H1 (cell line): ENCODE results near the gene TNPO2. TPM values are rescaled to one million over a fixed set of nuclear protein-coding genes. Genes with fewer than 3 reads are reported as not detected.

Source experiments
- CTCF ChIA-PET: fragments of 300-600 bp; sonication (Branson Sonifier 250); formaldehyde crosslinking; loops from one replicate; lab custom pipeline; 2021; ENCODE audit not compliant: partially characterized antibody; lab: Charles Lee
- POLR2A ChIA-PET: fragments of 300-600 bp; sonication (Branson Sonifier 250); formaldehyde crosslinking; loops from one replicate; lab custom pipeline; 2021; ENCODE audit warnings: inconsistent platforms; ENCODE audit not compliant: partially characterized antibody; lab: Charles Lee
- DNase-seq, 2 experiments: peaks; one replicate each; pipeline versions ENCODE4 v3.0.0 to v3.0.0-alpha.2; 2010 to 2022; ENCODE audit warnings: low spot score in 2 of 2, low read depth in 1 of 2, mixed read lengths in 1 of 2
- FAIRE-seq: peaks from 2 replicates; lab custom pipeline; 2011; peaks lifted over from hg19 to GRCh38; lab: Jason Lieb, UNC
- H2AFZ ChIP-seq: 2 replicates; pipeline ENCODE4 v1.8.1; 2012; ENCODE audit warnings: low read length, inconsistent platforms
- H2AK5ac ChIP-seq: 2 replicates; pipeline ENCODE4 v1.6.1; 2013; ENCODE audit warnings: low read depth, low read length
- H2BK120ac ChIP-seq: replicated peaks from 2 replicates; pipeline ENCODE3; 2013; ENCODE audit warnings: low read depth, low read length, inconsistent platforms
- H2BK12ac ChIP-seq: 2 replicates; pipeline ENCODE4 v1.6.1; 2013; ENCODE audit warnings: low read depth, low read length
- H2BK15ac ChIP-seq: 2 replicates; pipeline ENCODE4 v1.6.1; 2013; ENCODE audit warnings: low read length
- H2BK20ac ChIP-seq: 2 replicates; pipeline ENCODE4 v1.6.1; 2013; ENCODE audit warnings: low read length
- H2BK5ac ChIP-seq: 2 replicates; pipeline ENCODE4 v1.6.1; 2013; ENCODE audit warnings: low read depth, low read length
- H3K14ac ChIP-seq: 2 replicates; pipeline ENCODE4 v1.6.1; 2013; ENCODE audit warnings: inconsistent platforms; ENCODE audit not compliant: insufficient read length
- H3K18ac ChIP-seq: 2 replicates; pipeline ENCODE4 v1.6.1; 2013; ENCODE audit warnings: low read length; ENCODE audit errors: extremely low read depth
- H3K23ac ChIP-seq: 2 replicates; pipeline ENCODE4 v1.6.1; 2013; ENCODE audit warnings: inconsistent platforms; ENCODE audit not compliant: insufficient read length
- H3K23me2 ChIP-seq: 2 replicates; pipeline ENCODE4 v1.6.1; 2013; ENCODE audit warnings: low read depth, low read length
- H3K27ac ChIP-seq: 2 replicates; pipeline ENCODE4 v1.6.1; 2011; ENCODE audit warnings: low read depth, low read length, inconsistent platforms
- H3K27me3 ChIP-seq, 4 experiments: replicated peaks in 1 of 4; 1 replicate in 1 of 4; 2 replicates in 3 of 4; pipeline versions ENCODE4 v1.6.1 to v1.8.1; 2011 to 2013; ENCODE audit warnings: low read length in 3 of 4, mild to moderate bottlenecking in 3 of 4, inconsistent platforms in 2 of 4, mixed read lengths in 2 of 4, moderate library complexity in 1 of 4; ENCODE audit not compliant: control insufficient read depth in 3 of 4, insufficient read depth in 3 of 4; ENCODE audit errors: extremely low read depth in 1 of 4
- H3K36me3 ChIP-seq, 4 experiments: 2 replicates each; pipeline versions ENCODE4 v1.6.1 to v1.8.1; 2011 to 2013; ENCODE audit warnings: mild to moderate bottlenecking in 4 of 4, low read length in 3 of 4, moderate library complexity in 2 of 4, control low read depth in 1 of 4, inconsistent platforms in 1 of 4; ENCODE audit not compliant: insufficient read depth in 4 of 4, control insufficient read depth in 2 of 4
- H3K4ac ChIP-seq: replicated peaks from 2 replicates; pipeline ENCODE3; 2013; ENCODE audit warnings: low read length, low read depth, mixed read lengths, inconsistent platforms; ENCODE audit not compliant: insufficient read length
- H3K4me1 ChIP-seq, 4 experiments: replicated peaks in 1 of 4; 1 replicate in 1 of 4; 2 replicates in 3 of 4; pipeline versions ENCODE4 v1.6.1 to v1.8.1; 2011 to 2013; ENCODE audit warnings: low read length in 3 of 4, inconsistent platforms in 2 of 4, mixed read lengths in 1 of 4; ENCODE audit not compliant: insufficient read depth in 4 of 4, control insufficient read depth in 3 of 4
- H3K4me2 ChIP-seq, 2 experiments: 2 replicates each; pipeline versions ENCODE4 v1.6.1 to v1.8.1; 2011 to 2013; ENCODE audit warnings: low read depth in 2 of 2, low read length in 2 of 2, control low read depth in 1 of 2, inconsistent platforms in 1 of 2, mild to moderate bottlenecking in 1 of 2; ENCODE audit not compliant: insufficient read depth in 1 of 2
- H3K4me3 ChIP-seq, 4 experiments: fragments of 200-600, 300-600 bp in 1 of 4; sonication (generic), shearing (Covaris generic), sonication (Bioruptor Twin) in 1 of 4; 2 replicates each; pipeline versions ENCODE4 v1.5.1 to v1.8.1; 2011 to 2016; ENCODE audit warnings: low read length in 4 of 4, low read depth in 3 of 4, control low read depth in 2 of 4, inconsistent platforms in 2 of 4, mild to moderate bottlenecking in 2 of 4, mixed read lengths in 1 of 4, moderate library complexity in 1 of 4; ENCODE audit not compliant: insufficient read depth in 2 of 4; ENCODE audit errors: extremely low read depth in 1 of 4
- H3K56ac ChIP-seq: replicated peaks from 2 replicates; pipeline ENCODE3; 2013; ENCODE audit warnings: low read depth, mild to moderate bottlenecking, mixed read lengths, low read length, inconsistent platforms; ENCODE audit not compliant: insufficient read length
- H3K79me1 ChIP-seq: 2 replicates; pipeline ENCODE4 v1.6.1; 2013; ENCODE audit warnings: low read depth, low read length, control low read depth
- H3K79me2 ChIP-seq, 2 experiments: 2 replicates each; pipeline versions ENCODE4 v1.6.1 to v1.8.1; 2012 to 2013; ENCODE audit warnings: low read length in 2 of 2, mild to moderate bottlenecking in 2 of 2, inconsistent platforms in 1 of 2; ENCODE audit not compliant: insufficient read depth in 2 of 2, control insufficient read depth in 1 of 2
- H3K9ac ChIP-seq, 4 experiments: replicated peaks in 1 of 4; 1 replicate in 1 of 4; 2 replicates in 3 of 4; pipeline versions ENCODE4 v1.6.1 to v1.8.1; 2011 to 2013; ENCODE audit warnings: low read depth in 3 of 4, low read length in 3 of 4, control low read depth in 2 of 4, mild to moderate bottlenecking in 2 of 4, moderate library complexity in 2 of 4, inconsistent platforms in 1 of 4; ENCODE audit errors: extremely low read depth in 1 of 4
- H3K9me3 ChIP-seq, 2 experiments: 2 replicates each; pipeline versions ENCODE4 v1.6.1 to v1.8.1; 2012 to 2013; ENCODE audit warnings: mild to moderate bottlenecking in 2 of 2, moderate library complexity in 2 of 2, control low read depth in 1 of 2, inconsistent platforms in 1 of 2, low read depth in 1 of 2, low read length in 1 of 2, mixed read lengths in 1 of 2; ENCODE audit not compliant: insufficient read depth in 2 of 2
- H4K20me1 ChIP-seq, 2 experiments: replicated peaks in 1 of 2; 2 replicates each; pipeline versions ENCODE3 to v1.8.1; 2011 to 2013; ENCODE audit warnings: inconsistent platforms in 2 of 2, low read length in 2 of 2, mild to moderate bottlenecking in 1 of 2; ENCODE audit not compliant: insufficient read depth in 2 of 2, control insufficient read depth in 1 of 2
- H4K5ac ChIP-seq: 2 replicates; pipeline ENCODE4 v1.6.1; 2013; ENCODE audit warnings: low read length, low read depth, mixed read lengths, inconsistent platforms; ENCODE audit not compliant: insufficient read length
- H4K8ac ChIP-seq: 2 replicates; pipeline ENCODE4 v1.8.0; 2013; ENCODE audit warnings: mild to moderate bottlenecking, moderate library complexity, low read length, inconsistent platforms; ENCODE audit not compliant: insufficient read depth; ENCODE audit errors: extremely low read depth
- H4K91ac ChIP-seq: replicated peaks from 2 replicates; pipeline ENCODE3; 2013; ENCODE audit warnings: low read length, mixed read lengths, inconsistent platforms; ENCODE audit not compliant: insufficient read length
- CTBP2 ChIP-seq: IDR thresholded peaks from 2 replicates; pipeline ENCODE4 v1.7.0; 2011; ENCODE audit warnings: borderline replicate concordance, mild to moderate bottlenecking, moderate library complexity, mixed read lengths, low read length; ENCODE audit not compliant: insufficient read depth, insufficient read length
- KDM4A ChIP-seq: IDR thresholded peaks from one replicate; pipeline ENCODE4 v1.7.1; 2012; ENCODE audit warnings: low read depth, mild to moderate bottlenecking, moderate library complexity, low read length, inconsistent platforms; ENCODE audit not compliant: severe bottlenecking
- KDM5A ChIP-seq: fragments of 200-600 bp; IDR thresholded peaks from 2 replicates; pipeline ENCODE4 v1.7.1; 2012; ENCODE audit warnings: mild to moderate bottlenecking, low read length, inconsistent platforms, mixed read lengths
- SAP30 ChIP-seq: fragments of 300-600 bp; sonication (generic); IDR thresholded peaks from 2 replicates; pipeline ENCODE4 v1.7.1; 2012; ENCODE audit warnings: low read length, moderate library complexity, mild to moderate bottlenecking, inconsistent platforms; ENCODE audit not compliant: insufficient read depth, insufficient replicate concordance
- TAF1 ChIP-seq: IDR thresholded peaks from 2 replicates; pipeline ENCODE4 v1.6.1; 2011; ENCODE audit warnings: mild to moderate bottlenecking, low read depth, low read length
- YY1 ChIP-seq: IDR thresholded peaks from 2 replicates; pipeline ENCODE4 v1.6.1; 2011; ENCODE audit warnings: low read depth, mild to moderate bottlenecking, low read length
- WGBS, 2 experiments: shearing (Covaris generic) in 1 of 2; methylation state at CpG; one replicate each; pipeline versions ENCODE4 v1.1.6 to v1.1.7; 2013 to 2015; ENCODE audit warnings: low lambda C conversion rate in 2 of 2, mixed read lengths in 2 of 2, inconsistent platforms in 1 of 2, low coverage in 1 of 2, missing lambda C conversion rate in 1 of 2; ENCODE audit not compliant: insufficient replicate concordance in 2 of 2, insufficient coverage in 1 of 2, insufficient read length in 1 of 2; ENCODE audit errors: extremely low coverage in 1 of 2, missing lambda C conversion rate in 1 of 2; 5-methylcytosine and 5-hydroxymethylcytosine counted together
- polyA plus RNA-seq, 7 experiments: library from polyadenylated mRNA; depleted of rRNA in 3 of 7; stranded (reverse) in 5 of 7; unstranded in 2 of 7; fragments of >200 nt in 5 of 7; fragments of 200-250 nt in 2 of 7; gene quantifications; 1 replicate in 5 of 7; 2 replicates in 1 of 7; 4 replicates in 1 of 7; pipeline versions ENCODE4 v1.2.1 to v1.2.3, GENCODE V29; 2011 to 2013; ENCODE audit warnings: missing spikeins in 2 of 7, mixed read lengths in 2 of 7
- total RNA-seq: library from RNA; stranded (reverse); fragmentation: NEBNext Ultra II Directional; extraction: Animal tissue kit (Norgen Biotek cat#: 25700); gene quantifications from 2 replicates; pipeline ENCODE4 v1.2.1, GENCODE V29; 2021
- TF ChIP-seq, protein P1 (sequence below): IDR thresholded peaks from 2 replicates; pipeline ENCODE4 v1.6.1; 2012; ENCODE audit warnings: low read length, inconsistent platforms

Gene TNPO2
- total and polyA plus RNA-seq, 2 of the 8 experiments (the other 6 are each of a cell fraction or from before 2014, with no cell fraction given) = 112 to 121 TPM

DNA sequence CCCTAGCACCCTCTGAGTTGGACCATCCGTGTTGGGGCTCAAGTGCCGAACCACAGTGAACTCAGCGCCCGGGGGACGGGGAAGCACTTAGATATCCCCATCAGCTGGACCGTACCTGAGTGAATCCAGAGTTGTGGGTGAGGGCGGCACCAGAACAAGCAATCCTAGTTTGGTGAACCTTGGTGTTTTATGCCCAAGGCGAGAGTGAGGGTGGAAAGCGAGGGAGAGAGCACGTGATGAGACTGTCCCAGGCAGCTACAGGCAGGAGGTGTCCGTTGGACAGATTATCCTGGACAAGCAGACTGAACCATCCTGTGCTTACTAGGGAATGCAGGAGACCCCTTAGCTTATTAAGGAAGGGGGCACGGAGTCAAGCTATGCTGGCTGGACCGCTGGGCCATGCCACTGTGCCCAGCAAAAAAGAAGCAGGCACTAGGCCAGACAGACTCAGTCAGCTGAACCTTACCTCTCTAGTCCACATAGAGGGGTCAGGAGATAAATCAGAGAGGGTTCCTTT lies 14.2 kb upstream of the TNPO2 start:
- ChIA-PET POLR2A (interaction anchor here (0.6 to 14.0 kb wide), 12 partner anchors 11 to 134 kb away, joined by 3 to 258 read pairs (median 8); partner anchors contain the start of genes BEST2 and TNPO2), CTCF (interaction anchor here (0.8 to 10.5 kb wide), 3 partner anchors 15 to 37 kb away, joined by 3 to 87 read pairs (median 3); no protein-coding TSS in a partner anchor)
- Histone ChIP-seq H3K9ac (peak overlapping the region; percentile 65 to 96 (median 90)), H4K20me1 (peaks cover 7 to 10% of the 10 kb centered on the region in 2 experiments), H3K4ac (no peak overlapping the region), H3K27ac (peak overlapping the region; percentile 98), H4K91ac (no peak overlapping the region), H3K9me3 (no peaks in the 10 kb centered on the region), H3K79me1 (peaks cover 4% of the 10 kb centered on the region), H3K4me1 (peaks cover 3 to 13% (median 7%) of the 10 kb centered on the region in 4 experiments), H2BK15ac (no peak overlapping the region), H2AK5ac (0 out of 2 replicates have a peak overlapping the region, but pooled peaks have one; percentile 9), H2BK5ac (peak overlapping the region; percentile 76), H3K27me3 (no peaks in the 10 kb centered on the region), H3K4me3 (peak overlapping the region; percentile 65 to 91 (median 83)), H2BK12ac (no peak overlapping the region), H3K23me2 (peaks cover 12% of the 10 kb centered on the region), H2BK20ac (no peak overlapping the region), H2BK120ac (no peak overlapping the region), H4K5ac (no peak overlapping the region), H3K4me2 (peak overlapping the region; percentile 86 to 96), H3K23ac (no peak overlapping the region), H3K79me2 (peaks cover 15 to 30% of the 10 kb centered on the region in 2 experiments), H3K14ac (no peak overlapping the region), H4K8ac (peak overlapping the region; percentile 99; the same call in 1 of the 2 replicates), H3K56ac (peak overlapping the region; percentile 36), H2AFZ (peak overlapping the region; percentile 100; the same call in 1 of the 2 replicates), H3K36me3 (peaks cover 0 to 4% (median 3%) of the 10 kb centered on the region in 4 experiments; a peak in 1 of 8 replicates), H3K18ac (no peak overlapping the region)
- FAIRE-seq (no peak), DNase-seq (no peak)
- 35% methylated on average over 9 of the region's 13 CpGs; no CpG with 5 or more reads in 1 of the 2 experiments for WGBS, 2 experiments
- TF ChIP-seq SAP30 = no peak
- TF ChIP-seq KDM5A = no peak
- no peak for TF ChIP-seq TAF1
- TF ChIP-seq CTBP2 = no peak
- TF ChIP-seq YY1 = no peak
- no peak for TF ChIP-seq KDM4A
- TF ChIP-seq, protein P1, sequence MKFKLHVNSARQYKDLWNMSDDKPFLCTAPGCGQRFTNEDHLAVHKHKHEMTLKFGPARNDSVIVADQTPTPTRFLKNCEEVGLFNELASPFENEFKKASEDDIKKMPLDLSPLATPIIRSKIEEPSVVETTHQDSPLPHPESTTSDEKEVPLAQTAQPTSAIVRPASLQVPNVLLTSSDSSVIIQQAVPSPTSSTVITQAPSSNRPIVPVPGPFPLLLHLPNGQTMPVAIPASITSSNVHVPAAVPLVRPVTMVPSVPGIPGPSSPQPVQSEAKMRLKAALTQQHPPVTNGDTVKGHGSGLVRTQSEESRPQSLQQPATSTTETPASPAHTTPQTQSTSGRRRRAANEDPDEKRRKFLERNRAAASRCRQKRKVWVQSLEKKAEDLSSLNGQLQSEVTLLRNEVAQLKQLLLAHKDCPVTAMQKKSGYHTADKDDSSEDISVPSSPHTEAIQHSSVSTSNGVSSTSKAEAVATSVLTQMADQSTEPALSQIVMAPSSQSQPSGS = no peak
